ENCODE results near the gene CCSER1. TPM values are rescaled to one million over a fixed set of nuclear protein-coding genes. Genes with fewer than 3 reads are reported as not detected.

The CCSER1 gene
- polyA plus RNA-seq, 1 donor from 2014 or later, result 20.8 TPM

- H3K27ac ChIP-seq (ENCODE audit: low read length), result no peak overlapping the region
- H4K20me1 ChIP-seq (ENCODE audit: insufficient read depth), result no peaks in the 10 kb centered on the region
- no peaks in the 10 kb centered on the region for H3F3A ChIP-seq (ENCODE audit: insufficient read depth, low read length, poor library complexity, severe bottlenecking)
- H3K79me2 ChIP-seq (replicated peaks; ENCODE audit: insufficient read depth, low read length), result no peaks in the 10 kb centered on the region
- TF ChIP-seq SMC3 (conservative IDR thresholded peaks at IDR 0.05; ENCODE audit: poor library complexity) (no peak), EP300 (conservative IDR thresholded peaks at IDR 0.05; ENCODE audit: poor library complexity, severe bottlenecking) (no peak), TAF1 (IDR thresholded peaks at IDR 0.05; ENCODE audit: low read depth) (no peak), EZH2 (IDR thresholded peaks at IDR 0.05; ENCODE audit: borderline replicate concordance, insufficient read depth, low read length, poor library complexity, severe bottlenecking) (no peak), CTCF (IDR thresholded peaks at IDR 0.05; ENCODE audit: poor library complexity, severe bottlenecking) (no peak), REST (IDR thresholded peaks at IDR 0.05; ENCODE audit: borderline replicate concordance) (no peak), MXI1 (conservative IDR thresholded peaks at IDR 0.05; ENCODE audit: poor library complexity, severe bottlenecking) (no peak), RAD21 (conservative IDR thresholded peaks at IDR 0.05) (no peak), POLR2AphosphoS5 (IDR thresholded peaks at IDR 0.05) (no peak)
- H3K36me3 ChIP-seq (ENCODE audit: insufficient read depth, low read length), result peaks cover 8% of the 10 kb centered on the region
- H3K4me2 ChIP-seq (ENCODE audit: low read length), result no peak overlapping the region
- H3K4me3 ChIP-seq (ENCODE audit: low read length), result no peak overlapping the region
- H3K9me3 ChIP-seq (ENCODE audit: low read length), result no peaks in the 10 kb centered on the region
- no peaks in the 10 kb centered on the region for H3K27me3 ChIP-seq (ENCODE audit: insufficient read depth, low read depth, low read length)
- no peak overlapping the region for H2AFZ ChIP-seq (ENCODE audit: low read depth, low read length)
- H3K9ac ChIP-seq (ENCODE audit: low read length), result no peak overlapping the region
- no peaks in the 10 kb centered on the region for H3K9me2 ChIP-seq (ENCODE audit: insufficient read depth, low read length)
Measured at GRCh38 chr4:90318193-90318592, 191.0 kb downstream of the CCSER1 start.

- Histone ChIP-seq H3K9ac (ENCODE audit: low read length) (no peak overlapping the region), H3K9me2 (ENCODE audit: insufficient read depth, low read length) (no peaks in the 10 kb centered on the region), H2AFZ (ENCODE audit: low read depth, low read length) (no peak overlapping the region), H3K4me2 (ENCODE audit: low read length) (no peak overlapping the region), H3F3A (ENCODE audit: insufficient read depth, low read length, poor library complexity, severe bottlenecking) (no peaks in the 10 kb centered on the region), H3K9me3 (ENCODE audit: low read length) (no peaks in the 10 kb centered on the region), H3K36me3 (ENCODE audit: insufficient read depth, low read length) (no peaks in the 10 kb centered on the region), H3K4me3 (ENCODE audit: low read length) (no peak overlapping the region), H4K20me1 (ENCODE audit: insufficient read depth) (no peaks in the 10 kb centered on the region), H3K27me3 (ENCODE audit: insufficient read depth, low read depth, low read length) (no peaks in the 10 kb centered on the region), H3K79me2 (replicated peaks; ENCODE audit: insufficient read depth, low read length) (no peaks in the 10 kb centered on the region), H3K27ac (ENCODE audit: low read length) (no peak overlapping the region)
- TF ChIP-seq POLR2AphosphoS5 (IDR thresholded peaks at IDR 0.05) (no peak), SMC3 (conservative IDR thresholded peaks at IDR 0.05; ENCODE audit: poor library complexity) (no peak), REST (IDR thresholded peaks at IDR 0.05; ENCODE audit: borderline replicate concordance) (no peak), MXI1 (conservative IDR thresholded peaks at IDR 0.05; ENCODE audit: poor library complexity, severe bottlenecking) (no peak), TAF1 (IDR thresholded peaks at IDR 0.05; ENCODE audit: low read depth) (no peak), EP300 (conservative IDR thresholded peaks at IDR 0.05; ENCODE audit: poor library complexity, severe bottlenecking) (no peak), EZH2 (IDR thresholded peaks at IDR 0.05; ENCODE audit: borderline replicate concordance, insufficient read depth, low read length, poor library complexity, severe bottlenecking) (no peak), RAD21 (conservative IDR thresholded peaks at IDR 0.05) (no peak), CTCF (IDR thresholded peaks at IDR 0.05; ENCODE audit: poor library complexity, severe bottlenecking) (no peak)
Measured at GRCh38 chr4:90328558-90328957, 201.4 kb downstream of the CCSER1 start.

Data from neural cell (in vitro differentiated cells).